GM23248 (cell line): ENCODE results near the gene WDR54.

Source experiments
- EZH2 ChIP-seq: fragments of 200-600 bp; sonication (generic); IDR thresholded peaks from 2 replicates; pipeline ENCODE4 v1.6.1; 2018; ENCODE audit warnings: antibody characterized with exemption, mild to moderate bottlenecking; ENCODE audit not compliant: insufficient read depth, poor library complexity, severe bottlenecking
- EZH2phosphoT487 ChIP-seq: fragments of 200-600 bp; sonication (generic); IDR thresholded peaks from 2 replicates; pipeline ENCODE4 v1.6.1; 2018; ENCODE audit warnings: antibody characterized with exemption, moderate library complexity, mild to moderate bottlenecking, low read depth; ENCODE audit not compliant: insufficient read depth

DNA sequence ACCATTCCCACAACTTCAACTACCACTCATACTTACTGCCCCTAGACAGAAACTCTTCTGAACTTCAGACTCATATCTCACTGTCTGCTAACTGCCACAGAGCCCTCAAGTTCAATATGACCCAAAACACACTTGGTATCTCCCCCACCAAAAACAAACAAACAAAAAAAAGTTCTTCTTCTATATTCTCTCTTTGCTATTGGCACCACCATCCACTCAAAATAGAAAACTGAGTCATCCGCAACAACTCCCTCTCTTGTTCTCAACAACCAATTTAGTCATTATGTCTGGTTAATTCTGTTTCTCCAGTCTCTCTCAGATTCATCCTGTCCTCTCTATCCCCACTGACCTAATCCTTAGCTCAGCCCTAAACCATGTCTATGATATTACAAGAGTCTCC lies 34.2 kb upstream of the WDR54 start:
- TF ChIP-seq EZH2 = no peak
- TF ChIP-seq EZH2phosphoT487 = no peak
